Measurements from ENCODE around the gene PRDM15.

The PRDM15 gene

GRCh38 chr21:41883582-41883981 lies 4.4 kb upstream of the PRDM15 start:
- DNase-seq: no peak

- DNase-seq: no peak
These were observed 1.9 kb upstream of the PRDM15 start for GRCh38 chr21:41881051-41881450.

GRCh38 chr21:41880153-41880552 lies 1.0 kb upstream of the PRDM15 start:
- DNase-seq: no peak

DNA sequence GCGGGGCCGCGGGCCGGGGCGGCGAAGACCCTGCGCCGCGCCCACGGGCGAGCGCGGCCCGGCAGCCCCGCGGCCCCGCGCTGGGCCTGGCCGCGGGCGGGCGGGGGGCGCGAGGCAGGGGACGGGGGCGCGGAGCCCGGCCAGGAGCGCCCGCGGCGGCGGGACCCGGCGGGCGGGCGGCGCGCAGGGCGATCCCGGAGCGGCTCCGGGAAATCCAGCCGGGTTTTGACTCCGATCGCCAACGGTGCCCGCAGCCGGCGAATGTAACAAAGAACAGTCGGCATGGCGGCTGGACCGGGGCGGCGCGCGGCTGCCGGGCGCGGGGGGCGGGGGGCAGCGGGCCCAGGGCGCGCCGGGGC lies 334 bp downstream of the PRDM15 start:
- no peak for DNase-seq

DNA sequence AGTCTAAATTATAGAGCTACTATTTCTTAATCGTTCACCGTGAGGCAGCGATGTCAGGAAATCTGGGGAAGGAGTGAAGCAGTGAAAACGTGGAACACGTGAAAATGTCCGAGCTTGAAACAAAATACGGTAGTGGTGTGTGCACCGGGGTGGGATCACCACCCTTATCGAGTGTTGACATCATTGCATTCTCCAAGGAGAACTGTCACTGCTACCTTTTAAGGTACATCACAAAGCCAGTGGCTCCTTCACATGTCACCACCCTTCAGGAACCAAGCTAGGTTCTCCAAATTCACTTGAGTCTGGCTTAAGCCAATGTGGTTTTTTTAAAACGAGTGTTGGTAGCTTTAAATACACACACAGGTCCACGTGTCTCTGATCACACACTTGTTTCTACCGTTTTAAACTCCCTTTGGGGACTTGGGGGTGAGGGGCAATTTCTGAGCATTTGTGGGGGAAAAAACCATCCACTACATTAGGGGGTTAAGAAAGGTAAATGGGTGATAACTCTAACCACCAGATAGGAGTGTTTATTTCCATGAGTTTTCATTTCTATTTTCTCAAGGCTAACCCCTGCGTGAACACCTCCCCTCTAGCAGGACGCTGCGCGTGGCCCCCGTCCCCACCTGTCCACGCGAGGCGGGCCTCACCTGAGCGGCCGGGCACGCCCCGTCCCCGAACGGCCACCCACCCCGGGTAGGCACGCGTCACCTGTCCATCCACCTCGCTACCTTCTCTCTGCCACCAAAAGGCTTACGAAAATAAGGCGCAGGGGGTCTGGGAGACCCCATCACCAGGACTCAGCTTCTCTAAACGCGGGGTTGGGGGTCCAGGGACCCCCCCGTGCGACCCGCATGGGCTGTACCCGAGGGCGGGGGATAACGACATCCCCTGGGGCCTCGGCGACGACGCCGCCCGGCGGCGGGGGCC lies 978 bp downstream of the PRDM15 start:
- no peak for DNase-seq

GRCh38 chr21:41876928-41877652 lies 2.1 kb downstream of the PRDM15 start:
- no peak for DNase-seq

DNA sequence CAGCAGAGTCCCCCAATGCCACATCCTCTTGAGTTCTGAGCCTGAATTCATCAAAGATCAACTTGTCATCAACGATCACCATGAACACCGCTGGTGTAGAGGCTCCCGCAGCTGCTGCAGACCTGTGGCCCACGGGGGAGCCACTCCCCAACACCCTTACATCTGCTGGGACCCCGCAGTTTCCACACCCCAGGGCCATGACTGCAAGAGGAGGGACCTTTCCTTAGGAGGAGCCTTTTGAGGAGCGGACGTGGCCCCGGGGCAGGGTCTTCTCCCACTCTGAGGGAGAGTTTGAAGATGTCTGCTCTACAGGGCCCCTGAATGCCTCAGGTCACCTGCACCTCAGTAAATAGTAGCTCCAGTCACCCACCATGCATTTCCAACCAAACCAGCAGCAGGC lies 2.7 kb downstream of the PRDM15 start:
- DNase-seq: no peak

GRCh38 chr21:41875086-41875485 lies 4.1 kb downstream of the PRDM15 start:
- DNase-seq: no peak

- DNase-seq: no peak
These were observed 4.5 kb downstream of the PRDM15 start for GRCh38 chr21:41874611-41875010.

GRCh38 chr21:41873426-41873825 lies 5.7 kb downstream of the PRDM15 start:
- no peak for DNase-seq

- DNase-seq: no peak
These were observed 6.1 kb downstream of the PRDM15 start for GRCh38 chr21:41873005-41873404.

DNA sequence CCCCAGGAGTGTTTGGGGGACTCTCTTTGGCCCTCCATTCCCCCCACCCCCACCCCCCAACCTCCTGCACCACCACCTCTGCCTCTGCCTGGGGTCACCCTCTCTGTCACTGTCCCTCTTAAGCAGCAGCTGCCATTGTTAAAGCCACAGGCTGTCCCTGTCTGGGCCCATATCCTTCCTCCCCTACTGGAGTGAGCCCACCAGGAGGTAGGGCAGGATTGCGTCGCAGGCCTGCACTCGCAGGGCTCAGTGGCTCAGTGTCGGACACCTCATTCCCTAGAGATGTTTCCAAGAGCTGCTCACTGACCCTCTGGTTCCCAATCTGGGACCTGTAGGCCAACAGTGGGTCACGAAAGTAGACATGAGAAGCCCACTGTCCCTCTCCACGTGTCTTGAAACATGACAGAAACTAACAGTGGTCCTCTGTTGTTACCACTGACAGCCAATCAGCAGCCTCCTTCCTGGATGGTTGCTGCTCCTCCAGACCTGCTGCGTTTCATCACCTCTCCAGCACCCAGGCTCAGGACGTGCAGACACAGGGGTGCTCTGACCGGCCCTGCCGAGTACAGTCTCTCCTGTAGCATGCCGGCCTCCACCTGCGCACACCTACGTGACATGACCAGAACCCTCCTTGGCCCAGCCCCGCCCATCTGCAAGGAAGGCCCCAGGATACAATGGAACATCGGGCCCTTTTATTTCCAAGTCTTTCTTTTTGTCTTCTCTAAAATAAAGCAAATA lies 7.7 kb downstream of the PRDM15 start:
- DNase-seq: no peak

GRCh38 chr21:41869771-41870170 lies 9.4 kb downstream of the PRDM15 start:
- no peak for DNase-seq

GRCh38 chr21:41868062-41868710 lies 11.0 kb downstream of the PRDM15 start:
- no peak for DNase-seq

- DNase-seq: no peak
These were observed 11.8 kb downstream of the PRDM15 start for GRCh38 chr21:41867313-41867712.

DNA sequence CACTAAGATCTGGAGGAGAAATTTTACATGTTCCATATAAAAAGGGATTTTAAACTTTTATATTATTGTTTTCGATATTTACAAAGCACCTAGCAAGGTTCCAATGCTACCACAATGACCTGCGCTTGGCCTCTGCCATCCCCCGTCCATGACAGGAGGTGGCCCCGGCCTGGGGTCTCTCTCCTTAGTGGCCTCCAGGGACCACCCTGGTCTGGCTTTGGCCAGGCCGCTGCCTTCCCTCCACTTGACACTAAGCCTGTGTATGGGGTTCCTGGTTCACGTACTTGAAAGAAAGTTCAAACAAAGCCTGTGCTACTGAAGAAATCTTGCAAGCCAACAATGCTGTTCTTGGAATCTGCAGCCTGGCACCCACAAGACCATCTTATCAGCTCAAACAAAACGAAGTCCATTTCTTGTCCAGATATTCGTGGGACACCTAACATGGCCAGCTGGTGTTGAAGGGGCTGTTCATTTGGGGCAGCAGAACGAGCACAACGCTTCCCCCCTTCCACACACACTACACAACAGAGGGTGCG lies 12.8 kb downstream of the PRDM15 start:
- DNase-seq: no peak

- no peak for DNase-seq
These were observed 14.0 kb downstream of the PRDM15 start for GRCh38 chr21:41865002-41865777.

DNA sequence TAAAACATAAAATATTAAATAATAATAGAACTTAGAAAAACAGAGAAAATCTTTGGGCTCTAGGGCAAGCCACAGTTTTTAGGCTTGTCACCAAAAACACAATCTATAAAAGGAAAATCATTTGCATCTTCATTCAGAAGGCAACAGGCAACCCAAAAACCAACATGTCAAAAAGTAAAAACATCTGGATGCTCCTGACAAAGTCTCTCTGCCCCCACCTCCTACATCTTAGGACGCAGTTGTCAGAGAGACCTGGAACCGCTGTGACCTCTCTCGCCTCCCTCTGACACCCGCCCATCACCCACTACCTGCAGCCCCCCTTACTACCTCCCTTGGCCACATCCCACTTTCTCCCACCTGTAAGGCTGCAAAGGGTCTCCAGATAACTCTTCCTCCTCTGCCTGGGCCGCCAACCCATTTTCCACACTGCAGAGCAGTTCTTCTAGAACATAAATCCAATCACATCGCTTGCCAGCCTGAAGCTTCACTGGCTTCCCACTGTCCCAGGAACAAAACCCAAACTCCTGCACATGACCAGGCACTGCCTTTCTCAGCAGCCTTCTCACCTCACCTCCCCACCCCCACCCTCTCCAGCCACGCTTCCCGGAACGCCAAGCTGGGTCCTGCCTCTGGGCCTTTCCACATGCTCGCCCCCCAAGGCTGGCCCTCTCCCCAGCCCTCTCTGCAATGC lies 14.7 kb downstream of the PRDM15 start:
- DNase-seq: no peak

GRCh38 chr21:41863439-41863740 lies 15.8 kb downstream of the PRDM15 start:
- DNase-seq: no peak

DNA sequence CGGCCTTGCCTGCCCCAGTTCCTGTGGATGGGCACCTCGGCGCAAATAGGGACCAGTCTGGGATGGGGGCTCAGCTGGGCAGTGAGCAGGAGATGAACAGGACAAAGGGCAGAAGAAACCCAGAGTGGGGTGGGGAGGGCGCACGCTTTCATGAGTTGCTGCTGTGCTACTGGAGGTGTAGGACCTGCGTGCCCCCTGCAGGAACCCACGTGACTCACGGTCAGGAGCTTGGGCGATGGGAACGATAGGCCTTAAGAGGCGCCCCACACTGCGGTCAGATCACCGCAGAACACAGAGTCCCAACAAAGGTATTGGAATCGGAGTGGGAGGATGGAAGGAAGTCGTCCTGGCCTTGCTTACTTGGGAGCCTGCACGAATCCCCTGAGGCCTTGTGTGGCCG lies 17.2 kb downstream of the PRDM15 start:
- no peak for DNase-seq

DNA sequence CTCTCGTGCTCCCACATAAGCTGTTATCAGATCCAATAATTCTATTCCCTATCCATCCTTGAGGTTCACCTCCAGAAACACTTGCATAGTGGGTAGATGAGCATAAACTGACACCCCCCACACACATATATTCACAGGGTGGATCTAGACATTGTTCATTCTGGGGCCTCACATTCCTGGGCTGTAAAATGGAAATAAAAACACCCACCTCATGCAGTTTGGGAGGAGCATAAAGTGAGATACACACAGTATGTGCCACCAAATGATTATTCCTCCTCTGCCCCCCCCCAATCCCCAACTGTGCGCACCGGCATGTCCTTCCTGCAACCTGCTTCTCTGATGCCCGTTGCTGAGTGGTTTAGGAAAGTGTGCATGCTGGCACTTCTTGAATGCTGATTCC lies 17.9 kb downstream of the PRDM15 start:
- no peak for DNase-seq

All from NCI-H187 treated with DMSO at 0.1 percent for 48 hours (cell line).